ENCODE measurements around the gene NCKAP1. TPM values are rescaled to one million over a fixed set of nuclear protein-coding genes. Genes with fewer than 3 reads are reported as not detected.

The NCKAP1 gene
- total RNA-seq, 4 donors from 2014 or later: 88.3 to 160 (median 122) TPM

DNA sequence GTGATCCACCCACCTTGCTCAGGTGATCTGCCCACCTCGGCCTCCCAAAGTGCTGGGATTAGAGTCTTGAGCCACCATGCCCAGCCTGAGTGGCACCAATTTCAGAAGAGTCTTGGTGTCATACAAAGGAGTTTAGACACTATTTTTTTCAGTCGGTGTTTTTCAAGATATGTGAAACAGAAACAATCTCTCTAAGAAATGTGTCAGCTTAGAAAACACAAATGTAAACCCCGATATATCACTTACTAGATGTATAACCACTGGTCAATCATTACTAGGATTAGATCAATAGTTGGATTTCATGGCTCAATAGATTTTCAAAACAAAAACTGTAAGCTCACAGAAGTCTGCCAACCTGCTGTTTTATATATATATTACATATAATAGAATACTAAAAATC lies 104.6 kb downstream of the NCKAP1 start:
- no peak for TF ChIP-seq POLR2A (IDR thresholded peaks at IDR 0.05)
- 96 to 99% methylated on average over 3 of the region's 3 CpGs for WGBS, 2 donors
- H3K4me3 ChIP-seq (ENCODE audit: low read depth, poor library complexity, severe bottlenecking): no peak overlapping the region
- DNase-seq (ENCODE audit: low spot score in 2 of 2): no peak
- intact Hi-C loops (cut with DNase I; ENCODE audit: low total_unique reads): no loop called here

DNA sequence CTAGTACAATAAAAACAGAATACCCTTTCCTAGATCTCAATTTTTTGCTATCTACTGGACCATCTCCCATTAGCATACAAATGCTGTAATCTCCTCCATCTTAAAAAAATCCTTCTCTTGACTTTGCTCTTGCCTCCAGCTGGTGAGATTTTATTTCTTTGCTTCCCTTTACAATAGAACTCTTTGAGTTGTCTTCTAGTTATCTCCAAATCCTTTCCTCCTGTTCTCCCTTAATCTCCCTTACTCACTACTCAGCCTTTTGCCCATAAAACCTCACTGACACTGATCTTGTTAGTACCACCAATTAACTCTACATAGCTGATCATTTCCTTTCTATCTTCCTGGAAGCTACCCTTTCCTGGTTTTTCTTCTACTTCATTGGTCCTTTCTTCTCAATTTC lies 108.3 kb downstream of the NCKAP1 start:
- intact Hi-C loops (cut with DNase I; ENCODE audit: low total_unique reads): no loop called here
- DNase-seq (ENCODE audit: low spot score in 2 of 2): no peak
- TF ChIP-seq, protein P1, sequence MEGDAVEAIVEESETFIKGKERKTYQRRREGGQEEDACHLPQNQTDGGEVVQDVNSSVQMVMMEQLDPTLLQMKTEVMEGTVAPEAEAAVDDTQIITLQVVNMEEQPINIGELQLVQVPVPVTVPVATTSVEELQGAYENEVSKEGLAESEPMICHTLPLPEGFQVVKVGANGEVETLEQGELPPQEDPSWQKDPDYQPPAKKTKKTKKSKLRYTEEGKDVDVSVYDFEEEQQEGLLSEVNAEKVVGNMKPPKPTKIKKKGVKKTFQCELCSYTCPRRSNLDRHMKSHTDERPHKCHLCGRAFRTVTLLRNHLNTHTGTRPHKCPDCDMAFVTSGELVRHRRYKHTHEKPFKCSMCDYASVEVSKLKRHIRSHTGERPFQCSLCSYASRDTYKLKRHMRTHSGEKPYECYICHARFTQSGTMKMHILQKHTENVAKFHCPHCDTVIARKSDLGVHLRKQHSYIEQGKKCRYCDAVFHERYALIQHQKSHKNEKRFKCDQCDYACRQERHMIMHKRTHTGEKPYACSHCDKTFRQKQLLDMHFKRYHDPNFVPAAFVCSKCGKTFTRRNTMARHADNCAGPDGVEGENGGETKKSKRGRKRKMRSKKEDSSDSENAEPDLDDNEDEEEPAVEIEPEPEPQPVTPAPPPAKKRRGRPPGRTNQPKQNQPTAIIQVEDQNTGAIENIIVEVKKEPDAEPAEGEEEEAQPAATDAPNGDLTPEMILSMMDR (IDR thresholded peaks at IDR 0.05): no peak
- no peak for TF ChIP-seq POLR2A (IDR thresholded peaks at IDR 0.05)
- no peak overlapping the region for H3K4me3 ChIP-seq (ENCODE audit: low read depth, poor library complexity, severe bottlenecking)

DNA sequence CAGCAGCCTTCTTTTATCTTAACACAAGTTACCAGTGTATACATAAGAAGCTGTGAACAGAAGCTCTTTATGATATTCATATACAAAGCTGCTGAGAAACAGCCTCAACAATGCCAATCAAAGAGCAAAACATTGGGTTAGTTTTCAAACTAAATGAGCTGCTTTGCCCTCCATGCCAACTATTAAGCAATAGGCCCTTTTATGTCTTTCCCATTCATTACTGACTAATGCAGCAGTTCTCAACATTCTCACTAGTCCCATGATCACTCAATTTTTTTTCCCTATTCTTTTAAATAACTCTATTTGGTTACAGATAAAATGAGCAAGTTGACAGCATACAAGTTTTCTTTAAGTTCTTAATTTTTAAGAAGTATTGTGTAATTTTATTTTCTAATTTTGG lies 114.0 kb downstream of the NCKAP1 start:
- DNase-seq (ENCODE audit: low spot score in 2 of 2): no peak

DNA sequence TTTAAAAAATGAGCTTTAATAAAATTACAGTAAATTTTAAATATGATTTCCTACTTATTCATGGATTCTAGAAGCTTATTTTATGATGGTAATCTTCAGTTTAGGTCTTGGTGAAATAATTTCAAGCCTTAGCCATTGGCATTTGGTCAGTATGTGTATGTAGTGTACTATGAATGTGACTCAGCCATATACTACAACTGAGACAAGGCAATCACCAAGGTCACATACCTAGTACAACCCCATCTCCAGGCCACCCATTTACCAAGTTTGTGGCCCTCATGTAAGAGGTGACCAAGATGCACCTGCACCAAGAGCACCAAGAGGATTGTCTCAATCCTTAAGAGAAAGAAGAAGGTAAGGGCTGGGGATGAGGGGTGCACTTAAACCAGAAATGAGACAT lies 117.0 kb downstream of the NCKAP1 start:
- TF ChIP-seq, protein P1 (IDR thresholded peaks at IDR 0.05): no peak
- TF ChIP-seq POLR2A (IDR thresholded peaks at IDR 0.05): no peak
- intact Hi-C loops (cut with DNase I; ENCODE audit: low total_unique reads): no loop called here
- no peak overlapping the region for H3K4me3 ChIP-seq (ENCODE audit: low read depth, poor library complexity, severe bottlenecking)
- no peak for DNase-seq (ENCODE audit: low spot score in 2 of 2)

More for the DNA sequence above, 114.0 kb downstream of the NCKAP1 start:
- intact Hi-C loops (cut with DNase I; ENCODE audit: low total_unique reads): no loop called here
- TF ChIP-seq, protein P1 (IDR thresholded peaks at IDR 0.05): no peak
- H3K4me3 ChIP-seq (ENCODE audit: low read depth, poor library complexity, severe bottlenecking): no peak overlapping the region

DNA sequence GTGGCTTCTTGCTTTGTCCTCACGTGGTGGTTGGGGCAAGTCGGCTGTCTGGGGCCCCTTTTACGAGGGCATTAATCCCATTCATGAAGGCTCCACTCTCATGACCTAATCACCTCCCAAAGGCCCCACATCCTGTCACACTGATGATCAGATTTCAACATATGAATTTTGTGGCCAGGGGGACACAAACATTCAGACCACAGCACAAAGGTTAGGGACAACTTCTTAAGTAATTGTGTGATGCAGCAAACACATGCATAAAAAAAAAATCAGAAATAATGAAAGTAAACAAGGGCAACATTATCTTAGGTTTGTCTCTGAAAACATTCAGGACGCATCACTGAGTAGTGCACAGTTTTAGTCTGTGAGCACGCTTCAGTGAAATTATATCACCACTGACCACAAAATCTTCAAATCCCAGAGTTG lies 117.6 kb downstream of the NCKAP1 start:
- no peak overlapping the region for H3K4me3 ChIP-seq (ENCODE audit: low read depth, poor library complexity, severe bottlenecking)
- 79 to 82% methylated on average over 5 of the region's 5 CpGs for WGBS, 2 donors
- DNase-seq (ENCODE audit: low spot score in 2 of 2): no peak
- TF ChIP-seq, protein P1 (IDR thresholded peaks at IDR 0.05): no peak
- no peak for TF ChIP-seq POLR2A (IDR thresholded peaks at IDR 0.05)
- intact Hi-C loops (cut with DNase I; ENCODE audit: low total_unique reads): no loop called here

DNA sequence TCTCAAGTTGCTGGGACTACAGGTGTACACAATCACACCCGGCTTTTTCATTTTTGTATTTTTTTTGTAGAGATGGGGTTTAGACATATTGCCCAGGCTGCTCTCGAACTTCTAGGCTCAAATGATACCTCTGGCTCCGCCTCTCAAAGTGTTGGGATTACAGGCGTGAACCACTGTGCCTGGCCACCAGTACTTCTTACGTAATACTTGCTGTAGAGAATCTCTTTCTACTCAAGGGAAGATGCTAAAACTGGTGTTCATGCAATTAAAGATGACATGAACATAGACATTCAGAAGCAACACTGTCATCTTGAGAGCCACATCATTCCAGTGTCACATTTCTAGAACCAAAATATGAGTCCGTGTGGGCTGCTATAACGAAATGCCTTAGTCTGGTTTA lies 118.2 kb downstream of the NCKAP1 start:
- no peak for DNase-seq (ENCODE audit: low spot score in 2 of 2)
- no peak for TF ChIP-seq POLR2A (IDR thresholded peaks at IDR 0.05)
- TF ChIP-seq, protein P1 (IDR thresholded peaks at IDR 0.05): no peak
- WGBS, 2 donors: 95 to 97% methylated on average over 7 of the region's 7 CpGs
- intact Hi-C loops (cut with DNase I; ENCODE audit: low total_unique reads): no loop called here
- H3K4me3 ChIP-seq (ENCODE audit: low read depth, poor library complexity, severe bottlenecking): no peak overlapping the region
